A549 (cell line): ENCODE measurements around the gene GIT1. TPM values are rescaled to one million over a fixed set of nuclear protein-coding genes. Genes with fewer than 3 reads are reported as not detected.

Experiments
- BCL3 ChIP-seq: fragments of >200 bp; sonication (Bioruptor Twin); formaldehyde crosslinking; IDR thresholded peaks from 3 replicates; pipeline ENCODE4 v1.6.1; 2016
- BHLHE40 ChIP-seq: IDR thresholded peaks from 2 replicates; pipeline ENCODE4 v1.6.1; 2012; ENCODE audit warnings: low read depth, low read length, inconsistent platforms
- CBX2 ChIP-seq: fragments of 200-600 bp; sonication (generic); IDR thresholded peaks from 2 replicates; pipeline ENCODE4 v1.6.1; 2016; ENCODE audit warnings: low read depth, mild to moderate bottlenecking, borderline replicate concordance
- CBX8 ChIP-seq: fragments of 200-600 bp; sonication (generic); IDR thresholded peaks from 2 replicates; pipeline ENCODE4 v1.6.1; 2016
- CHD2 ChIP-seq: fragments of 150-350 bp; IDR thresholded peaks from 2 replicates; pipeline ENCODE4 v1.6.1; 2014; ENCODE audit warnings: low read length; ENCODE audit not compliant: partially characterized antibody
- CHD4 ChIP-seq: fragments of 200-600 bp; sonication (generic); IDR thresholded peaks from 2 replicates; pipeline ENCODE4 v1.6.1; 2016; ENCODE audit warnings: antibody characterized with exemption, mild to moderate bottlenecking, borderline replicate concordance
- CTCF ChIP-seq: fragments of >200 bp; sonication (Bioruptor Twin); formaldehyde crosslinking; IDR thresholded peaks from 3 replicates; pipeline ENCODE4 v1.5.1; 2016
- E2F6 ChIP-seq: IDR thresholded peaks from 2 replicates; pipeline ENCODE4 v1.6.1; 2012; ENCODE audit warnings: low read depth, borderline replicate concordance
- ELK1 ChIP-seq: fragments of 150-350 bp; IDR thresholded peaks from 2 replicates; pipeline ENCODE4 v1.6.1; 2014; ENCODE audit warnings: low read depth, mild to moderate bottlenecking, low read length
- ESRRA ChIP-seq: fragments of 150-350 bp; IDR thresholded peaks from 2 replicates; pipeline ENCODE4 v1.6.1; 2014; ENCODE audit warnings: mild to moderate bottlenecking, low read length, borderline replicate concordance
- FOXS1 ChIP-seq: fragments of 250-450 bp; sonication (Bioruptor Pico); IDR thresholded peaks from 2 replicates; pipeline ENCODE4 v1.5.0; 2020; ENCODE audit warnings: mild to moderate bottlenecking, moderate library complexity
- GATA3 ChIP-seq: IDR thresholded peaks from 2 replicates; pipeline ENCODE4 v1.6.1; 2012; ENCODE audit warnings: borderline replicate concordance
- HDAC2 ChIP-seq: fragments of 200-600 bp; sonication (generic); IDR thresholded peaks from 2 replicates; pipeline ENCODE4 v1.6.1; 2016
- HES2 ChIP-seq: fragments of >200 bp; sonication (Bioruptor Twin); formaldehyde crosslinking; IDR thresholded peaks from 2 replicates; pipeline ENCODE4 v1.6.1; 2016
- HMGXB4 ChIP-seq: fragments of 250-450 bp; sonication (Bioruptor Pico); IDR thresholded peaks from 2 replicates; pipeline ENCODE4 v1.5.0; 2021; ENCODE audit warnings: mild to moderate bottlenecking, moderate library complexity, borderline replicate concordance
- HOXA7 ChIP-seq: fragments of 250-450 bp; sonication (Bioruptor Pico); IDR thresholded peaks from 2 replicates; pipeline ENCODE4 v1.5.0; 2020; ENCODE audit warnings: mild to moderate bottlenecking, moderate library complexity
- HOXB13 ChIP-seq: fragments of 250-450 bp; sonication (Bioruptor Pico); IDR thresholded peaks from 2 replicates; pipeline ENCODE4 v1.5.0; 2020; ENCODE audit warnings: low read depth, mild to moderate bottlenecking, moderate library complexity
- HOXB5 ChIP-seq: fragments of 250-450 bp; sonication (Bioruptor Pico); IDR thresholded peaks from 2 replicates; pipeline ENCODE4 v1.5.0; 2020; ENCODE audit warnings: mild to moderate bottlenecking, moderate library complexity
- JUN ChIP-seq, 2 experiments: fragments of >200 bp; sonication (Bioruptor Twin); formaldehyde crosslinking; IDR thresholded peaks; 2 replicates in 1 of 2; 3 replicates in 1 of 2; pipeline ENCODE4 v1.6.1; 2016 to 2017
- JUNB ChIP-seq: fragments of >200 bp; sonication (Bioruptor Twin); formaldehyde crosslinking; IDR thresholded peaks from 2 replicates; pipeline ENCODE4 v1.6.1; 2016
- KDM1A ChIP-seq: fragments of 200-600 bp; sonication (generic); IDR thresholded peaks from 2 replicates; pipeline ENCODE4 v1.6.1; 2016; ENCODE audit warnings: low read depth, mild to moderate bottlenecking
- KDM5A ChIP-seq: fragments of 200-600 bp; sonication (generic); IDR thresholded peaks from 2 replicates; pipeline ENCODE4 v1.6.1; 2016; ENCODE audit warnings: antibody characterized with exemption, mild to moderate bottlenecking
- MAX ChIP-seq: IDR thresholded peaks from 2 replicates; pipeline ENCODE4 v1.6.1; 2012
- POLR2A ChIP-seq: IDR thresholded peaks from 2 replicates; pipeline ENCODE4 v1.6.1; 2012; ENCODE audit warnings: mild to moderate bottlenecking, low read length
- POLR2AphosphoS2 ChIP-seq: conservative IDR thresholded peaks from 2 replicates; pipeline ENCODE4 v1.6.1; 2012; ENCODE audit warnings: low read length, improper control_type of control experiment, inconsistent platforms
- RARB ChIP-seq: fragments of 250-450 bp; sonication (Bioruptor Pico); IDR thresholded peaks from 2 replicates; pipeline ENCODE4 v1.8.0; 2021; ENCODE audit warnings: mild to moderate bottlenecking, moderate library complexity
- REST ChIP-seq: fragments of 200-600 bp; sonication (generic); IDR thresholded peaks from 2 replicates; pipeline ENCODE4 v1.6.1; 2016; ENCODE audit warnings: antibody characterized with exemption, mild to moderate bottlenecking, moderate library complexity
- RFX5 ChIP-seq: fragments of 450-650 bp; IDR thresholded peaks from 2 replicates; pipeline ENCODE4 v1.7.1; 2014; ENCODE audit warnings: antibody characterized with exemption, mild to moderate bottlenecking, moderate library complexity
- RNF2 ChIP-seq: fragments of 200-600 bp; sonication (generic); IDR thresholded peaks from 2 replicates; pipeline ENCODE4 v1.6.1; 2016; ENCODE audit warnings: low read depth, mild to moderate bottlenecking, antibody characterized with exemption, moderate library complexity, borderline replicate concordance
- SREBF2 ChIP-seq: fragments of 450-650 bp; IDR thresholded peaks from 2 replicates; pipeline ENCODE4 v1.6.1; 2014; ENCODE audit warnings: mild to moderate bottlenecking, moderate library complexity
- ZC3H11A ChIP-seq: fragments of 450-650 bp; IDR thresholded peaks from 2 replicates; pipeline ENCODE4 v1.6.1; 2014; ENCODE audit warnings: antibody characterized with exemption, mild to moderate bottlenecking
- ZNF302 ChIP-seq: fragments of 250-450 bp; sonication (Bioruptor Pico); IDR thresholded peaks from 2 replicates; pipeline ENCODE4 v1.9.0; 2021; ENCODE audit warnings: inconsistent platforms, mild to moderate bottlenecking, moderate library complexity
- ZSCAN20 ChIP-seq: fragments of 250-450 bp; sonication (Bioruptor Pico); IDR thresholded peaks from 2 replicates; pipeline ENCODE4 v1.8.0; 2022; ENCODE audit warnings: mild to moderate bottlenecking, moderate library complexity
- polyA plus RNA-seq, 4 experiments: library from polyadenylated mRNA; depleted of rRNA in 3 of 4; stranded (reverse); fragments of >200 nt; fragmentation: RNase III in 1 of 4; extraction: RNeasy Plus Mini Kit Qiagen cat#74134 plus additional on column Dnase treatment in 1 of 4; gene quantifications; 2 replicates in 3 of 4; 3 replicates in 1 of 4; pipeline ENCODE4 v1.2.3, GENCODE V29; 2011 to 2017

GIT1 gene
- polyA plus RNA-seq, 2 of the 4 experiments (the other 2 are of a cell fraction): 47.8 to 53.0 TPM

- TF ChIP-seq HMGXB4 (peak; percentile 15; the same call in 1 of the 2 replicates), SREBF2 (no peak), ESRRA (no peak), POLR2AphosphoS2 (no peak), CTCF (no peak), RFX5 (no peak), BHLHE40 (no peak), ZSCAN20 (CRISPR knock-in tag) (no peak), ZC3H11A (no peak), POLR2A (peak; percentile 33), CBX8 (no peak), REST (no peak), CHD4 (0 out of 2 replicates have a peak, but pooled peaks have one; percentile 49), FOXS1 (no peak; the same call in 1 of the 2 replicates), HOXA7 (0 out of 2 replicates have a peak, but pooled peaks have one; percentile 63), HDAC2 (no peak), ZNF302 (CRISPR knock-in tag) (peak; percentile 71), MAX (peak; percentile 99), RARB (CRISPR knock-in tag) (peak; percentile 48; the same call in 1 of the 2 replicates), CBX2 (no peak), KDM1A (no peak), HOXB5 (CRISPR knock-in tag) (peak; percentile 88), CHD2 (no peak), BCL3 (no peak), ELK1 (no peak), E2F6 (peak; percentile 98), JUN (IDR thresholded peaks at IDR 0.05) (peak; percentile 65 to 78; a peak in 4 of 5 replicates), HOXB13 (CRISPR knock-in tag) (peak; percentile 87; the same call in 1 of the 2 replicates), RNF2 (peak; percentile 91; the same call in 1 of the 2 replicates), HES2 (no peak), GATA3 (0 out of 2 replicates have a peak, but pooled peaks have one; percentile 8), JUNB (no peak), KDM5A (no peak)
These were observed 1.8 kb upstream of the GIT1 start (continued) for GRCh38 chr17:29591146-29591736.
